Measurements from ENCODE around the gene AGBL3.

The AGBL3 gene

DNA sequence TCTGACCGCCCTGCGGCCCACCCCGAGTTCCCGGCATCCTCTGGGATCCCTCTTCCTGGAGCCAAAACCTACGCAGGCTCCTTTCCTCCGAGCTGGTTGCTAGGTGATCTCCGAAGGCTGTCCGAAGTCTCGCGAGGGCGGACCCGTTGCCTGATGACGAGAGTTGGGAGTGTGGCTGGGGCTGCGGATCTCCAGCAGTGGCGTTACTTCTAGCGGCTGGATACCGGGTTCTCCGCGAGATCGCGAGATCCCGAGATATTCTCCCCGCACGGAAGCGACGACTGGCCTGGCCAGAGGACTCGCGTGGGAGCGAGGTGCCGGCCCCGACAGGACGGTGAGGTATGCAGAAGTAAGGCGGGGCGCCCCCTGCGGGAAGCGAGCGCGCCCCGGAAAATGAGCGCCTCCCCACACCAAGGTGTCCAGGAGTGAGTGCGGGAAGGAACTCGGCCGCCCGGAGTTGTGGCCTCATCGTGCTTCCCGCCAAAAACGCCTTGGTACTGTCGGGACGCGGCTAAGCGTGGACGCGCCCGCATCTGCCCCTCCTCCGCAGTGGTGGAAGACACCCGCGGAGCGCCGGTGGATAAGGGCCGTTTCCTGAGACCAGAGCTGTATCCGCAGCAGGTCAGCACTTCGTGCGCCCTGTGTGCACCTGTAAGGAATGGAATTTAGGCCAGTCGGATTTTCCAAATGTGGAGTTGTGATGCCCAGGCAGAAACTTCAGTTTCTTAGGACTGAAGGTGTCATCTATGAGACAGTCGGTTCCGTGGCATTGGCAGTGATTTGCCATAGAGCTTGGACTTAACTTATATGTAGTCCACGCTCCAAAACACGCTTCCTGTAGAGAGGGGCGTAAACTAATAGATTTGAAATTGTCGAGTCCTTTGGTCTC lies at the start of gene AGBL3:
AGBL3 (plus strand) TSS at position 146 of the 889 bp plus-strand sequence. CDS start 1,426 bp downstream, outside the sequence.
- peak within 1 kb of the TSS; percentile 97 for H3K27ac Mint-ChIP-seq
- peaks cover 19% of the 10 kb centered on the region for H3K4me1 Mint-ChIP-seq (ENCODE audit: low read depth)
- no peaks in the 10 kb centered on the region for H3K27me3 Mint-ChIP-seq (ENCODE audit: low read depth)
- H3K9me3 Mint-ChIP-seq, result no peaks in the 10 kb centered on the region
- peaks cover 10% of the 10 kb centered on the region for H3K36me3 Mint-ChIP-seq (ENCODE audit: low read depth)
- H3K4me3 Mint-ChIP-seq, result peak within 1 kb of the TSS; percentile 98

DNA sequence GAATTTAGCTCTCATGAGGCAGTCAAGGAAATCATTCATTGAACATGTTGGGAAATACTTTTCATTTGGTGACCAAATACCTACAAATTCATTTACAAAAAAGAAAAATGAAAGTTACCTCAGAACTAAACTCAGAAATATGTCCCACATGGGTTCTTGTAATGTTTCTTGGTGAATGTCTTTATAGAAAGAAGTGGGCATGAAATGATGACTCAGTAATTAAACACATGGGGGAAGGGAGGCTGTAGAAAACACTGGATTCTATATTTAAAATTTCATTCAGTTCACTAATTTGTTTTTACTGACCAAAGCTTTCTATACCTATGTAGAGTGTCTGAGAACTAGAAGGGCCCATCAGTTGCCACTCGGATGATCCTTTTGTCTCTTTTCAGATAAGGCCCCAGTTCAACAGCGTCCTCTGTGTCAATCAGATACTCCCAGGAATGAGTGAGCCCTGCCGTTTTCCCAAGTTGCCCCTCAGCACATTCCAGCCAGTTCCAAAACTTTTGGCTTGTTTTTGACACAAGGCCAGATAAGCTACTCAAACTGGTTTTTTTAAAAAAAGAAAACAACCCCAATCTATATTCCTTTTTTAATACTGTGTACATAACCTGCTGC lies 49.3 kb upstream of the AGBL3 start:
- Mint-ChIP-seq H3K27me3 (ENCODE audit: low read depth) (peaks cover 4% of the 10 kb centered on the region), H3K36me3 (ENCODE audit: low read depth) (no peaks in the 10 kb centered on the region), H3K4me1 (ENCODE audit: low read depth) (peaks cover 7% of the 10 kb centered on the region), H3K9me3 (no peaks in the 10 kb centered on the region), H3K4me3 (no peak overlapping the region), H3K27ac (no peak overlapping the region)

DNA sequence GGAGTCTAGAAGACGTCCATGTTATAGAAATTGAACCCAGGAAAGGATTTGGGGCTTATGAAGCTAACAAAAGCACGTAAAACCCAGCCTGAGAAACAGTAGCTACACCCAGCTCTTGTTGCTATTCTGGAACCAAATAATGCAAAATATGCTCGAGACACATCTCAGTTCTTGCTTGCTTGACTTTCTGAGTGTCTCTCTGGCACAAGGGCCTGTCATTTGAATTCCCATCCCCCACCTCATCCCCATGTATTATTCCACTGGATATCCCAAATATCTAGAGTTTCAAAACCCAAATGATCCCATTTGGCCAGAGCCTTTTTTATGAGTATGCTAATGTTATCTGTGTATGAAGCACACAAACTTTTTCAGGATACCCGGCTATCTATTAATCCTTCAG lies 48.2 kb upstream of the AGBL3 start:
- H3K9me3 Mint-ChIP-seq, result no peaks in the 10 kb centered on the region
- H3K4me1 Mint-ChIP-seq (ENCODE audit: low read depth), result peaks cover 3% of the 10 kb centered on the region
- no peak overlapping the region for H3K27ac Mint-ChIP-seq

DNA sequence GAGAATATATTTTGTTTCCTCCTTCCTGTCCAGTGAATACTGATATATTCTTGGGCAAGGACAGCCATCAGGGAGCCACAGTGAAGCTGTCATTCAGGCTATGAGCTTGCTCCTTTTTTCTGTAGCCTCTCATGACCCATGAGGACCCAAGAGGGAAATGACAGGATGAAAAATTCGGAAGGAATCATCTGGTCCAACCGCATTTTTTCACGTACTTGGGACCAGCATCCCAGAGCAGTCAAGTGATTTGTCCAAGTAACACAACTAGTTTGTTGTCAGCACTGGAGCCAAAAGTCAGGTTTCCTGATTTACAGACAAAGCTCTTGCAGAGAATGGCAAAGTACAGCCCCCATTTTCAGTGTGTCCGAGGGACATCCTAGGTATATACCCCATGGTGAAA lies 47.2 kb upstream of the AGBL3 start:
- H3K4me3 Mint-ChIP-seq, result no peak overlapping the region
- no peaks in the 10 kb centered on the region for H3K4me1 Mint-ChIP-seq (ENCODE audit: low read depth)

More for the DNA sequence above, 48.2 kb upstream of the AGBL3 start:
- no peak overlapping the region for H3K4me3 Mint-ChIP-seq
- no peaks in the 10 kb centered on the region for H3K36me3 Mint-ChIP-seq (ENCODE audit: low read depth)
- H3K27me3 Mint-ChIP-seq (ENCODE audit: low read depth), result peaks cover 6% of the 10 kb centered on the region

DNA sequence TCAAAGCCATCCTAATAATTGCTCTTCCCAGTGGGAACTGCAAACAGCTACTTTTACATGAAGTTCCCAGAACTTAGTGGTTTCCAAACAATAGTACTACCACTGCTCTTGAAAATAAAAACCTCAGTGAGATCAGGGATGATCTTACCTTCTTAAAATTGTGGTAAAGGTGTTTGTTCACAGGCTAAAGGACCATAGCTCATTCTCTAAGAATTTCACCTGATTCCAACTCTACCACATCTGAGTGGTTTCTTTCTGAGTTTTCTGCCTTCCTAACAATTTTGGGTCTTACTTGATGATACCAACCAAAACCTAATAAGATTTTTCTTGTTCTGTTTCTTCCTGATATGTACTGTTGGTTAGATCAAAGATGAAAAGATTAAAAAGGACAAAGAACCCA lies 45.6 kb upstream of the AGBL3 start:
- Mint-ChIP-seq H3K27ac (no peak overlapping the region), H3K36me3 (ENCODE audit: low read depth) (no peaks in the 10 kb centered on the region), H3K27me3 (ENCODE audit: low read depth) (peaks cover 3% of the 10 kb centered on the region), H3K9me3 (no peaks in the 10 kb centered on the region), H3K4me1 (ENCODE audit: low read depth) (peaks cover 3% of the 10 kb centered on the region), H3K4me3 (no peak overlapping the region)

More for the DNA sequence above, 47.2 kb upstream of the AGBL3 start:
- H3K27ac Mint-ChIP-seq, result no peak overlapping the region
- no peaks in the 10 kb centered on the region for H3K9me3 Mint-ChIP-seq
- no peaks in the 10 kb centered on the region for H3K36me3 Mint-ChIP-seq (ENCODE audit: low read depth)
- H3K27me3 Mint-ChIP-seq (ENCODE audit: low read depth), result peaks cover 3% of the 10 kb centered on the region

DNA sequence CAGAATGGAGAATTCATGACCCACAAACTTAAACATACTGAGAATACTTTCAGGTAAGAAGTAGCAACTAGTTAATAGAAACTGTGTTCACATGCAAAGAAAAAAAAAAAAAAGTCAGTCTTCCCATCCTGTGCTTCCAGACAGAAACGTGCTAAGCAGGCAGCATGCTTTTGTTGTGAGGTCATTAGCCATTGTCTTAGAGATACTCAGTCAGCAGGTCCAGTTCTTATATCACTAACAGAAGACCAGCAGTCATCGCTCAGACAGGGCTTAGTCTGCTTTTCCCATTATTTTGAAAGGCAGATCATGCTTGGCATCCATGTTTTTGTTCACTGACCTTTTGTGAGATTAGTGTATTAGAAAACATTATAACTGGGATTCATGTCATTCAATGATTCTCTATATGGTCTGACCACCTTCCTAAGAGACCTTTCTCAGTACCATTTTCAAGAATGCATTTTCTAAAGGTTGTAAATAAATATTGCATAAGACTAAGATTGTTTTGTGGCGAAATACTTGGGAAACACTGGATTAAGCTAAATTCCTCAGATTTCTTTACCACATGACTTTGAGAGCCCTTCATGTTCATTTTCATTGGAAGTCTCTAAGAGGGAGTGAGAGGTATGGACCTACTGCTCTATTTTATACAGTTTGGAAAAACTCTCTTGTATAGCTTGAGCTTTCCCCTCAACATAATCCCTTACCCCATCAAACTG lies 45.0 kb upstream of the AGBL3 start:
- Mint-ChIP-seq H3K4me3 (no peak overlapping the region), H3K27me3 (ENCODE audit: low read depth) (peaks cover 3% of the 10 kb centered on the region), H3K36me3 (ENCODE audit: low read depth) (no peaks in the 10 kb centered on the region), H3K27ac (no peak overlapping the region), H3K4me1 (ENCODE audit: low read depth) (peaks cover 7% of the 10 kb centered on the region), H3K9me3 (no peaks in the 10 kb centered on the region)

DNA sequence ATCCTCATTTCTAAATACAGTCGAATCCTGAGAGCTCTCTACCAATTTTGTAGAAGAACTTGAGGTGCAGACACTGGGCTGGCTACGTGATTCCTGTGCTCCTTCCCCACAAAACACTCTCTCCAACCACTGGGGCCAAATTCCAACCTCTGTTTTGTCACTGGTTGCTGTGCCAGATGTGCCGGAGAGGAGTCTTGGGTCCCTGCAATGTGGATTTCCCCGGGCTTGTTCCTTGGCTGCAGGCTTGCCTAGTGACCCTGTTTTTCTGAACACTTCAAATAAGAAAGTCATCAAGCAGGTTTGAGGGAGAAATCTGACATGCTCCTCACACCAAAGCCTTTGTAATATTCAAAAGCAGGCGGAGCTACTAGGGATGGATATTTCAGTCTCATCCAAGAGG lies 44.4 kb upstream of the AGBL3 start:
- H3K36me3 Mint-ChIP-seq (ENCODE audit: low read depth), result no peaks in the 10 kb centered on the region
- H3K27me3 Mint-ChIP-seq (ENCODE audit: low read depth), result peaks cover 3% of the 10 kb centered on the region
- H3K4me3 Mint-ChIP-seq, result no peak overlapping the region
- H3K4me1 Mint-ChIP-seq (ENCODE audit: low read depth), result peaks cover 9% of the 10 kb centered on the region
- H3K9me3 Mint-ChIP-seq, result no peaks in the 10 kb centered on the region
- H3K27ac Mint-ChIP-seq, result no peak overlapping the region

DNA sequence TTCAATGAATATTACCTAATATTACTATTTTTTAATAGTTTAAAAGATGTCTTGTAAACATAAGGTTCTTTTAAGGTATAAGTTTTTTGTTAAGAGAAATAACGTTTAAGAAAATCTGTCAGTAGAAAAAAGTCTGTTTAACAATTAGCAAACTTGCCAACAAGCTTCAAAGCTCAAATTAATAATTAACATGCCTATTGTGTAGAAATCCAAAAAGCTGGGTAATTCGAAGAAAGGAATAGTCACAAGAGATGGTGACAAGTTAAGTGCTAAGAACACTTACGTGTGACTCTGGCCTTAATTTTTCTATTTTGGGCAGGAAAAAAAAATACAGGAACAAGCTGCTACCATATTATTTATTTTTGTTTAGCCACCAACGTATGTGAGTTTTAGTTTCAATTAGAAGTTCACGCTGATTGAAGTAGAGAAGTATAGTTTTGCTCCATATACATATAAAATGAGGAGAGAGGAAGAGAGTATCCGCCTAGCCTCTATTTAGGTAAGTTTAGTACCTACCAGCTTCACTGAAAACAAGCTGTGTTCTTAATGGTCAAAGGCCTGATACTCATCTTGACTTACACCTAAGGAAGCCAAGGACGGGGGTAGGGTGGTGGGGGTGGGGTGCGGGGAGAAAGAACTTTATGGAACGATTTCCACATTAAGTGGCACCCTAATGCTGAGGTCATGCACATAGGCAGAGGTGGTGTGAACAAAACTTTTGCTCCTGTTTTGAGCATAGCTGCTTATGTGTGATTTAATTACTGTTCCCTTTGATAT lies 43.4 kb upstream of the AGBL3 start:
- H3K4me1 Mint-ChIP-seq (ENCODE audit: low read depth), result peaks cover 10% of the 10 kb centered on the region
- no peaks in the 10 kb centered on the region for H3K9me3 Mint-ChIP-seq
- no peak overlapping the region for H3K27ac Mint-ChIP-seq
- no peaks in the 10 kb centered on the region for H3K36me3 Mint-ChIP-seq (ENCODE audit: low read depth)
- peaks cover 3% of the 10 kb centered on the region for H3K27me3 Mint-ChIP-seq (ENCODE audit: low read depth)
- no peak overlapping the region for H3K4me3 Mint-ChIP-seq

DNA sequence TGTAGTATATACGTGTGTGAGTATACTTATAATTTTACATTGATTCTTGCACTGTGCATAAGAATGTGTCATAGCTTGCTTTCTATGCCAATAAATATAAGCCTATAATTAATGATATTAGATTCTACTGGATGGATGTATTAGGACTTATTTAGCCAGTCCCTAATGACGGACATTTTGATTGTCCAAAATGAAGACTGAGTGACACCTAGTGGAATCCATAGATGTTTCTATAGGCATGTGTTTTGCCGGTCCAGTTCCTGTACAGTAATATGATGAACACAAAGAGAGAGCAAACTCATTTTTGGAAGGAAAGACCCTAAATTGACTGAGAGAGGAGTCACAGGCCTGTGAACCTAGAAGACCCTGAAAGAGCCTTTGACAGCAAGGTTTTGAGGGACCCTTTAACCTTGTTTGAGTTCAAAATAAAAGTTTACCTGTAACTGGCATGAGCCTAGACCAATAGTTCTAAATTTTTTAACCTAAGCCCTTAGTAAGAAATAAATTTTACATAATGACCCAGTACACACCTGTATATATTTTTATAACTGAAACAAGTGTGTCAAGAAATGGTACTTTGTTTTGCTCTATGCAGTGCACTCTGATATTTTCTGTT lies 42.4 kb upstream of the AGBL3 start:
- Mint-ChIP-seq H3K4me1 (ENCODE audit: low read depth) (peaks cover 10% of the 10 kb centered on the region), H3K9me3 (no peaks in the 10 kb centered on the region), H3K27ac (no peak overlapping the region), H3K27me3 (ENCODE audit: low read depth) (peaks cover 3% of the 10 kb centered on the region), H3K4me3 (no peak overlapping the region), H3K36me3 (ENCODE audit: low read depth) (no peaks in the 10 kb centered on the region)

DNA sequence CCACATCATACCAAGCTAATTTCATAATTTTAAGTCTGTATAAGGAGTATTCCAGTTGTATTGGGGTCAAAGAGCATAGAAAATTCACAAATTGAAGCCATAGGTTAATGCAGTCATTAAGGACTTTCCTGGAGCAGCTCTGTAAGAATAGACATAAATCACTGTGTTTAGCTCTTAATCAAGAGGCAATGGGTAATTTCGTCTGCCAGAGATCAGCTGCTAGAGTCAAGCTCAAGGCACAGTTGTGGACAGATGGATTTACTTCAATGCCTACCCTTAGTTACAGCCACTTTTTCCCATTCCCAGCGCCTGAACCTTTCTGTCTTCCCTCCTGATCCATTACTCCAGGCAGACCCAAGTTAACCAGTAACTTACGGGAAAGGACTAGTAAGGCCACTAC lies 40.6 kb upstream of the AGBL3 start:
- Mint-ChIP-seq H3K27ac (no peak overlapping the region), H3K4me3 (no peak overlapping the region), H3K4me1 (ENCODE audit: low read depth) (peaks cover 10% of the 10 kb centered on the region), H3K36me3 (ENCODE audit: low read depth) (no peaks in the 10 kb centered on the region), H3K9me3 (no peaks in the 10 kb centered on the region), H3K27me3 (ENCODE audit: low read depth) (peaks cover 3% of the 10 kb centered on the region)

DNA sequence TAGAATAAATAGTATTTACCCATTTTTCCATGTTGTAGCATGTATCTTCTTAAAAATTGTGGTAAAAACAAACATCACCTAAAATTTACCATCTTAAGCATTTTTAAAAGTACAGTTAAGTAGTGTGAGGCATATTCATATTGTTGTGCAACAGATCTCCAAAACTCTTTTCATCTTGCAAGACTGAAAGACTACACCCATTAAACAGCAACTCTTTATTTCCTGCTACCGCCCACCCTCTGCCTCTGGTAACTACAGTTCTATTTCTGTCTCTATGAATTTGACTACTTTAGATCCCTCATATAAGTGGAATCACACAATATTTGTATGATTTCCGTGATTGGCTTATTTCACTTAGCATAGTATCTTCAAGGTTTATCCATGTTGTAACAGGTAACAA lies 40.0 kb upstream of the AGBL3 start:
- Mint-ChIP-seq H3K27ac (no peak overlapping the region), H3K27me3 (ENCODE audit: low read depth) (peaks cover 3% of the 10 kb centered on the region), H3K4me1 (ENCODE audit: low read depth) (peaks cover 10% of the 10 kb centered on the region), H3K4me3 (no peak overlapping the region), H3K9me3 (no peaks in the 10 kb centered on the region), H3K36me3 (ENCODE audit: low read depth) (no peaks in the 10 kb centered on the region)

DNA sequence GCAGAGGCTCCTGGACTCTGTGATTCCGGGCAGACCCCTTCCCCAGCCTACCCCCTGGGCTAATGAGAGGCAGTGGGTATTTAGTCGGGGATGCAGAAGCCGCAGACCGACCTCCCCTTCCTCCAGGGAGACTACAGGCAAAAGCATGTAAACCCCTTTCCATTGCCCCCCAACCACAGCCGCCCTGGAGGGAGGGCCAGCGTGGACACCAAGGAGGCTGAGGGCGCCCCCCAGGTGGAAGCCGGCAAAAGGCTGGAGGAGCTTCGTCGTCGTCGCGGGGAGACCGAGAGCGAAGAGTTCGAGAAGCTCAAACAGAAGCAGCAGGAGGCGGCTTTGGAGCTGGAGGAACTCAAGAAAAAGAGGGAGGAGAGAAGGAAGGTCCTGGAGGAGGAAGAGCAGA lies 39.0 kb upstream of the AGBL3 start:
- H3K4me1 Mint-ChIP-seq (ENCODE audit: low read depth), result peaks cover 10% of the 10 kb centered on the region
- H3K27ac Mint-ChIP-seq, result no peak overlapping the region
- no peaks in the 10 kb centered on the region for H3K9me3 Mint-ChIP-seq
- H3K27me3 Mint-ChIP-seq (ENCODE audit: low read depth), result peaks cover 3% of the 10 kb centered on the region
- H3K4me3 Mint-ChIP-seq, result no peak overlapping the region
- H3K36me3 Mint-ChIP-seq (ENCODE audit: low read depth), result no peaks in the 10 kb centered on the region

DNA sequence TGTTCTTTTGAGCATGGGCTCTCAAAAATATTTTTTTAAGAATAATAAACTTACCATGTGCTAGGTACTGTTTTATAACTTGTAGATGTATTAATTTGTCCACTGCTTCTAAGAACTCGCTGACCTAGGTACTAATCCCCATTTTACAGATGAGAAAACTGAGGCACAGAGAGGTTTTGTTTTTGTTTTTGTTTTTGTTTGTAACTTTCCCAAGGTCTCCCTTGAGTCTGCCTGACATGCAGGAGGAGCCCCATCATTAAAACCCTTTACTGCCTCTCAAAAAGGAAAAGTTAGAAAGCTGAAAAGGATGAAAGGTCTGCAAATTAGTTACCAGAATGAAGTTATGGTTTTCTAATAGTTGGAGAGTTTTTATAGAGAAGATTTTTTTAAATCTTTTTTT lies 38.5 kb upstream of the AGBL3 start:
- H3K36me3 Mint-ChIP-seq (ENCODE audit: low read depth), result no peaks in the 10 kb centered on the region
- no peaks in the 10 kb centered on the region for H3K9me3 Mint-ChIP-seq
- peaks cover 10% of the 10 kb centered on the region for H3K4me1 Mint-ChIP-seq (ENCODE audit: low read depth)
- H3K27ac Mint-ChIP-seq, result no peak overlapping the region
- peaks cover 2% of the 10 kb centered on the region for H3K27me3 Mint-ChIP-seq (ENCODE audit: low read depth)
- H3K4me3 Mint-ChIP-seq, result no peak overlapping the region

DNA sequence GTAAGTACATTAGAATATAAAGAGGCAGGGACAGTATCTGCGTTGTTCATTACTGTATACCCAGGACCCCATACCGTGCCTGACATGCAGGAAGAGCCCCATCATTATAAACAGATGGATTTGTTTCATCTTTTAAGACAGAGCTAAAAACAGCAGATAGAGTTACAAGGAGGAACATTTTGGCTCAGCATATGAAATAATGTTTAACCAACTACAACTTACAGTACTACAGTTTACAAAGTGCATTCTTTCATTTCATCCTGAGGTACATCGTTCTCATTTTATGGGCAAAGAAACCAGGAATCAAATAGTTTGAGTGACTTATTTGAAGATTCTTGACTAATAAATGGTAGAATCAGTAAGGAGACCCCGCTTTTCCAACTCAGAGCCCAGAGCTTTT lies 38.1 kb upstream of the AGBL3 start:
- no peak overlapping the region for H3K4me3 Mint-ChIP-seq
- no peak overlapping the region for H3K27ac Mint-ChIP-seq
- no peaks in the 10 kb centered on the region for H3K9me3 Mint-ChIP-seq
- no peaks in the 10 kb centered on the region for H3K27me3 Mint-ChIP-seq (ENCODE audit: low read depth)
- no peaks in the 10 kb centered on the region for H3K36me3 Mint-ChIP-seq (ENCODE audit: low read depth)
- peaks cover 10% of the 10 kb centered on the region for H3K4me1 Mint-ChIP-seq (ENCODE audit: low read depth)
